Heart left ventricle (tissue), 13 donors: ENCODE results near the gene SERINC5.

Experiments used
- CTCF ChIP-seq, 12 donors: fragments of 200-600 bp; sonication (generic) in 4 of 12; IDR thresholded peaks; one replicate each; pipeline versions ENCODE4 v1.5.0 to v1.8.0; 2018 to 2022; ENCODE audit warnings: antibody characterized with exemption in 12 of 12, mild to moderate bottlenecking in 5 of 12
- POLR2A ChIP-seq, 2 donors: fragments of 450-650 bp; IDR thresholded peaks; one replicate each; pipeline ENCODE4 v1.6.1; 2017; ENCODE audit warnings: antibody characterized with exemption in 2 of 2, mild to moderate bottlenecking in 2 of 2, moderate library complexity in 2 of 2
- donor health status: ischemic (EF 13 %, LVEDD 7.1; RV severe dilation, severe dysfunction).
- donor health status: DM: no; HTN: yes; CAD: no.
- donor health status: DM: no; HTN: no; CAD: no.
- donor health status: ischemic (EF 25% LVEDD 6.9; RV normal size, moderate dysfunction).
- donor health status: ischemic (EF 25% LVEDD 5.7; RV mildly dilated, moderate dysfunction).
- donor health status: ischemic (EF 35%, LVEDD 5.7; RV mildly dilated, moderate dysfunction).
- donor health status: nonischemic (EF 11% LVEDD 7.7; RV severe dilation, severe dysfunction).
- donor health status: DM: yes; HTN: yes; CAD: no.
- donor health status: PGD.
- donor health status: ischemic (EF 29% LVEDD 5.4; RV normal size, mild dysfunction).
- donor health status: nonischemic (EF 23%, LVEDD 6.1; RV moderate dilation, normal function).

- TF ChIP-seq CTCF (IDR thresholded peaks at IDR 0.05) (no peak), POLR2A (IDR thresholded peaks at IDR 0.05) (no peak)
These were observed 36.5 kb downstream of the SERINC5 start for GRCh38 chr5:80219391-80219790.
